ENCODE results near the gene CC2D1B. TPM values are rescaled to one million over a fixed set of nuclear protein-coding genes. Genes with fewer than 3 reads are reported as not detected.
A peak's percentile ranks its signal among the peaks of the same experiment; 100 is the strongest.

CC2D1B gene, protein sequence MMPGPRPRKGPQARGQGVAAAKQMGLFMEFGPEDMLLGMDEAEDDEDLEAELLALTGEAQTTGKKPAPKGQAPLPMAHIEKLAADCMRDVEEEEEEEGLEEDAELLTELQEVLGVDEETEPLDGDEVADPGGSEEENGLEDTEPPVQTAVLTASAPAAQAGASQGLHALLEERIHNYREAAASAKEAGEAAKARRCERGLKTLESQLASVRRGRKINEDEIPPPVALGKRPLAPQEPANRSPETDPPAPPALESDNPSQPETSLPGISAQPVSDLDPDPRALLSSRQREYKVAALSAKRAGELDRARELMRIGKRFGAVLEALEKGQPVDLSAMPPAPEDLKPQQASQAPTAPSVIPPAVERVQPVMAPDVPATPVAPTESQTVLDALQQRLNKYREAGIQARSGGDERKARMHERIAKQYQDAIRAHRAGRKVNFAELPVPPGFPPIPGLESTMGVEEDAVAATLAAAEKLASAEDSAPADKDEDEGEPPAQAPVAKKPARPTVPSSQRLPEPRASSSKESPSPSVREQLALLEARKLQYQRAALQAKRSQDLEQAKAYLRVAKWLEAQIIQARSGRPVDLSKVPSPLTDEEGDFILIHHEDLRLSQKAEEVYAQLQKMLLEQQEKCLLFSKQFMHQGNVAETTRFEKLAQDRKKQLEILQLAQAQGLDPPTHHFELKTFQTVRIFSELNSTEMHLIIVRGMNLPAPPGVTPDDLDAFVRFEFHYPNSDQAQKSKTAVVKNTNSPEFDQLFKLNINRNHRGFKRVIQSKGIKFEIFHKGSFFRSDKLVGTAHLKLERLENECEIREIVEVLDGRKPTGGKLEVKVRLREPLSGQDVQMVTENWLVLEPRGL
- 6.9 TPM for polyA plus RNA-seq (2013, experiment 1 of 2)
- 7.4 TPM for polyA plus RNA-seq (2013, experiment 2 of 2)

DNA sequence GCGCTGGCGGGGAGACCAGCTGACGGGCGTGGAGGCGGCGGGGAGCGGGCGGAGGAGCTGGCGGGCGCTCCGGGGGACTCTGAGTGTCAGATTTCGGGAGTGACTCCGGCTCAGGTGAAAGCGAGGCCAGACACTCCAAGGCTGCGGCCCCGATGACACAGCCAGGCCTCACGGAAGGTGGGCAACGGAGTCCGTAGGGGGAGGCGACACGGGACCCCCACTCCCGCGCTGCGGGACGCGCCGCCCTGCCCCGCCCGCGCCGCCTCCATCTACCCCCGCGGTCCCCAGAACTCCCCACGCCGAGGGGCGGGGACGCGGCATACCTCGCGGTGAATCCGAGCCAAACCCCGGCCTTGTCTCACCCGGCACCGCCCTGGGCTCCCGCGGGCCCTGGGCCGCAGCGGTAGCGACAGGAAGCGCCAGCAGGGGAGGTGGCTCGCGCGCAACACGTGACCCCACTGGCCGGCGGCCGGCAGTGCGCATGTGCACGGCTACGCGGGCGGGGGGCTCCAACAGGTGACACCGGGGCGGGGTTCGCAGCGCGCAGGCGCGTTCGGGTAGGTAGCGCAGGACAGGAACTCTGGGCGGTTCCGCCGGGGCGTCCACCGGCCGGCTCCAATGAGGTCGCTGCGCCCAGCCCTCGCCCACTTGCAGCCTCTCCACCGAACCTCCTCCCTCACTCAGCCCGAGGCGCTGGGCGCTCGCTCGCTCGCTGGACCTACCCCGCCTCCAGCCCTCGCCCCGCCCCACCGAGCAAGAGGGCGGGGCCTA lies at the start of gene CC2D1B:
Gene CC2D1B (minus strand): TSS at position 460 of the 771 bp plus-strand sequence. CDS start 1,585 bp downstream, outside the sequence.
- WGBS, 2 donors (ENCODE audit: extremely low coverage in 2 of 2, insufficient read length in 2 of 2, insufficient replicate concordance in 1 of 2): no CpG with 5 or more reads among the region's 92 CpGs

DNA sequence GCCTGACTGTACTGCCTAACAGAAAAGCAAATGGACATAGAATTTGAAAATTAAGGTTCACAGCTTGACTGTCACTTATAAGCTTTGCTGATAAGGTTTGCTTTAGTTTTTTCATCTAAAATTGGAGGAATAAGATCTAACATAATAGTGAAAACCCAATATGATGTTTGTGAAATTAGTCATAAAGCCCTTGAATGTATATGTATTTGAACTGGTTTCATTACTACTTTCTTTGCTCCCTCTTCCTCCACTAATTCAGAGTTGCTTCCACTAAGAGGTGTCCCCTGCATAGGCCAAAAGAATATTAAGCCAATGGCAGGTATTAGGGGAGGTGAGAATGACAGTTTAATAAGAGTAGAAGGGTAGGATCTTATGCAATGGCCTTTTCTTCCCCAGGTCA lies 48.9 kb upstream of the CC2D1B start:
- H2BK5ac ChIP-seq (ENCODE audit: low read length): no peak overlapping the region
- no peaks in the 10 kb centered on the region for H3K27me3 ChIP-seq (ENCODE audit: control insufficient read depth in 3 of 3, insufficient read depth in 3 of 3, low read depth in 1 of 3, low read length in 3 of 3)
- no peaks in the 10 kb centered on the region for H3K79me1 ChIP-seq (ENCODE audit: low read depth, low read length)
- H3K9ac ChIP-seq (ENCODE audit: low read depth, low read length, poor library complexity): no peak overlapping the region
- H3K27ac ChIP-seq (replicated peaks; ENCODE audit: low read length): no peak overlapping the region
- no peak for DNase-seq (ENCODE audit: low spot score)
- H3K14ac ChIP-seq (ENCODE audit: low read length): no peak overlapping the region
- H3K4ac ChIP-seq (ENCODE audit: low read length): no peak overlapping the region
- no peaks in the 10 kb centered on the region for H3K4me1 ChIP-seq (ENCODE audit: control insufficient read depth in 2 of 2, insufficient read depth in 1 of 2, low read depth in 1 of 2, low read length in 2 of 2)
- no peak overlapping the region for H3K23ac ChIP-seq (ENCODE audit: low read depth, low read length, poor library complexity)
- no peak overlapping the region for H2AK5ac ChIP-seq (ENCODE audit: low read depth, low read length)
- H2AFZ ChIP-seq (ENCODE audit: low read length): no peak overlapping the region
- no peak overlapping the region for H3K18ac ChIP-seq (ENCODE audit: low read length)
- H3K9me3 ChIP-seq (replicated peaks in 1 of 2; ENCODE audit: control insufficient read depth in 2 of 2, insufficient read depth in 1 of 2, low read depth in 1 of 2, low read length in 2 of 2): no peaks in the 10 kb centered on the region
- H4K91ac ChIP-seq (ENCODE audit: low read depth, low read length, poor library complexity): no peak overlapping the region
- no peak overlapping the region for H3K4me3 ChIP-seq (ENCODE audit: low read length in 2 of 2)
- no peak overlapping the region for H2BK15ac ChIP-seq (ENCODE audit: low read length)
- H3K36me3 ChIP-seq (replicated peaks in 1 of 2; ENCODE audit: control insufficient read depth in 2 of 2, insufficient read depth in 2 of 2, low read length in 2 of 2): peaks cover 25 to 98% of the 10 kb centered on the region in 2 donors
- no peak overlapping the region for H2BK12ac ChIP-seq (ENCODE audit: low read length)
- no peak overlapping the region for H4K8ac ChIP-seq (ENCODE audit: low read depth, low read length)
- H2BK120ac ChIP-seq (ENCODE audit: low read depth, low read length): no peak overlapping the region
- H3K4me2 ChIP-seq (ENCODE audit: insufficient read depth, low read length, poor library complexity, severe bottlenecking): no peak overlapping the region

More for the DNA sequence above, at the start of gene CC2D1B:
- H3K4me3 ChIP-seq (ENCODE audit: low read length in 2 of 2): peak within 1 kb of the TSS; percentile 75 to 93
- peak within 1 kb of the TSS; percentile 98 for H3K23ac ChIP-seq (ENCODE audit: low read depth, low read length, poor library complexity)
- peak within 1 kb of the TSS; percentile 43 for H2BK15ac ChIP-seq (ENCODE audit: low read length)
- H3K4ac ChIP-seq (ENCODE audit: low read length): peak within 1 kb of the TSS; percentile 6
- peak within 1 kb of the TSS; percentile 99 for H3K9ac ChIP-seq (ENCODE audit: low read depth, low read length, poor library complexity)
- H3K4me2 ChIP-seq (ENCODE audit: insufficient read depth, low read length, poor library complexity, severe bottlenecking): peak within 1 kb of the TSS; percentile 92
- H2BK12ac ChIP-seq (ENCODE audit: low read length): no peak within 1 kb of the TSS
- H3K27me3 ChIP-seq (ENCODE audit: control insufficient read depth in 3 of 3, insufficient read depth in 3 of 3, low read depth in 1 of 3, low read length in 3 of 3): no peaks in the 10 kb centered on the region
- H3K18ac ChIP-seq (ENCODE audit: low read length): peak within 1 kb of the TSS; percentile 98
- H3K4me1 ChIP-seq (ENCODE audit: control insufficient read depth in 2 of 2, insufficient read depth in 1 of 2, low read depth in 1 of 2, low read length in 2 of 2): peaks cover 5 to 8% of the 10 kb centered on the region in 2 donors
- H3K14ac ChIP-seq (ENCODE audit: low read length): peak within 1 kb of the TSS; percentile 94
- no peak within 1 kb of the TSS for H4K8ac ChIP-seq (ENCODE audit: low read depth, low read length)
- peak; percentile 98 for DNase-seq (ENCODE audit: low spot score)
- H2BK120ac ChIP-seq (ENCODE audit: low read depth, low read length): no peak within 1 kb of the TSS
- H3K36me3 ChIP-seq (replicated peaks in 1 of 2; ENCODE audit: control insufficient read depth in 2 of 2, insufficient read depth in 2 of 2, low read length in 2 of 2): peaks cover 16 to 44% of the 10 kb centered on the region in 2 donors
- H4K91ac ChIP-seq (ENCODE audit: low read depth, low read length, poor library complexity): no peak within 1 kb of the TSS
- H2AFZ ChIP-seq (ENCODE audit: low read length): peak within 1 kb of the TSS; percentile 97
- peak within 1 kb of the TSS; percentile 81 for H2AK5ac ChIP-seq (ENCODE audit: low read depth, low read length)
- H3K27ac ChIP-seq (replicated peaks; ENCODE audit: low read length): peak within 1 kb of the TSS; percentile 79
- peak within 1 kb of the TSS; percentile 85 for H2BK5ac ChIP-seq (ENCODE audit: low read length)
- H3K9me3 ChIP-seq (replicated peaks in 1 of 2; ENCODE audit: control insufficient read depth in 2 of 2, insufficient read depth in 1 of 2, low read depth in 1 of 2, low read length in 2 of 2): no peaks in the 10 kb centered on the region
- H3K79me1 ChIP-seq (ENCODE audit: low read depth, low read length): peaks cover 10% of the 10 kb centered on the region

DNA sequence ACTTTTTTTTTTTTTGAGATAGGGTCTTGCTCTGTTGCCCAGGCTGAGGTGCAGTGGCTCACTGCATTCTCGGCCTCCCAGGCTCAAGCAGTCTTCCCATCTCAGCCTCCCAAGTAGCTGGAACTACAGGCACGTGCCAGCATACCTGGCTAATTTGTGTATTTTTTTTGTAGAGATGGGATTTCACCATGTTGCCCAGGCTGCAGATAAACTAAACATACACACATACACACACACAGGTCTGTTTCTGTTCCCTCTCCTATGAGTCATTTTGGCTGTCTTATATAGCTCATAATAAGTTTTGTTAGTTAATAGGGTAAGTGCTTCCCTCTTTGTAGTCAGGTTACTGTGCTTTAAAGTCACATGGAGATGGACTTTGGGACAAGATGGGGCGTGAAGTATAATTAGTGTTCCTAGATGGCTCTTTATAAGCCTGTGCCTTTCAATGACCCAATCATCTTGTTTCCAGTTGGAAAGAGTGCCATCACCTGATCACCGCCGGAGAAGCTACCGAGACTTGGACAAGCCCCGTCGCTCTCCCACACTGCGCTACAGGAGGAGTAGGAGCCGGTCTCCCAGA lies 47.5 kb upstream of the CC2D1B start:
- H2AFZ ChIP-seq (ENCODE audit: low read length): no peak overlapping the region
- no peak overlapping the region for H2BK120ac ChIP-seq (ENCODE audit: low read depth, low read length)
- H3K4me1 ChIP-seq (ENCODE audit: control insufficient read depth in 2 of 2, insufficient read depth in 1 of 2, low read depth in 1 of 2, low read length in 2 of 2): no peaks in the 10 kb centered on the region
- no peak for DNase-seq (ENCODE audit: low spot score)
- H3K18ac ChIP-seq (ENCODE audit: low read length): no peak overlapping the region
- no peak overlapping the region for H2AK5ac ChIP-seq (ENCODE audit: low read depth, low read length)
- H3K79me1 ChIP-seq (ENCODE audit: low read depth, low read length): no peaks in the 10 kb centered on the region
- H2BK5ac ChIP-seq (ENCODE audit: low read length): no peak overlapping the region
- no CpG with 5 or more reads among the region's 10 CpGs for WGBS, 2 donors (ENCODE audit: extremely low coverage in 2 of 2, insufficient read length in 2 of 2, insufficient replicate concordance in 1 of 2)
- no peak overlapping the region for H3K23ac ChIP-seq (ENCODE audit: low read depth, low read length, poor library complexity)
- H3K14ac ChIP-seq (ENCODE audit: low read length): no peak overlapping the region
- H3K27me3 ChIP-seq (ENCODE audit: control insufficient read depth in 3 of 3, insufficient read depth in 3 of 3, low read depth in 1 of 3, low read length in 3 of 3): no peaks in the 10 kb centered on the region
- no peak overlapping the region for H3K27ac ChIP-seq (replicated peaks; ENCODE audit: low read length)
- H4K8ac ChIP-seq (ENCODE audit: low read depth, low read length): no peak overlapping the region
- no peak overlapping the region for H2BK12ac ChIP-seq (ENCODE audit: low read length)
- peaks cover 30 to 99% of the 10 kb centered on the region in 2 donors for H3K36me3 ChIP-seq (replicated peaks in 1 of 2; ENCODE audit: control insufficient read depth in 2 of 2, insufficient read depth in 2 of 2, low read length in 2 of 2)
- H2BK15ac ChIP-seq (ENCODE audit: low read length): no peak overlapping the region
- H3K4ac ChIP-seq (ENCODE audit: low read length): no peak overlapping the region
- no peak overlapping the region for H3K4me2 ChIP-seq (ENCODE audit: insufficient read depth, low read length, poor library complexity, severe bottlenecking)
- no peak overlapping the region for H3K4me3 ChIP-seq (ENCODE audit: low read length in 2 of 2)
- H3K9me3 ChIP-seq (replicated peaks in 1 of 2; ENCODE audit: control insufficient read depth in 2 of 2, insufficient read depth in 1 of 2, low read depth in 1 of 2, low read length in 2 of 2): no peaks in the 10 kb centered on the region
- no peak overlapping the region for H4K91ac ChIP-seq (ENCODE audit: low read depth, low read length, poor library complexity)
- H3K9ac ChIP-seq (ENCODE audit: low read depth, low read length, poor library complexity): no peak overlapping the region

All from neuronal stem cell (in vitro differentiated cells).